Astrocyte of the hippocampus (primary cell): ENCODE data around the gene PCBP1.
"Not testable (repeated sequence)": the region's sequence is repeated elsewhere in the genome, so short reads cannot be mapped to it uniquely, and the experiment has no call there.

Experiments
- DNase-seq: peaks from one replicate; pipeline ENCODE4 v3.0.0; 2011; ENCODE audit warnings: low read depth, low spot score

Gene PCBP1

DNA sequence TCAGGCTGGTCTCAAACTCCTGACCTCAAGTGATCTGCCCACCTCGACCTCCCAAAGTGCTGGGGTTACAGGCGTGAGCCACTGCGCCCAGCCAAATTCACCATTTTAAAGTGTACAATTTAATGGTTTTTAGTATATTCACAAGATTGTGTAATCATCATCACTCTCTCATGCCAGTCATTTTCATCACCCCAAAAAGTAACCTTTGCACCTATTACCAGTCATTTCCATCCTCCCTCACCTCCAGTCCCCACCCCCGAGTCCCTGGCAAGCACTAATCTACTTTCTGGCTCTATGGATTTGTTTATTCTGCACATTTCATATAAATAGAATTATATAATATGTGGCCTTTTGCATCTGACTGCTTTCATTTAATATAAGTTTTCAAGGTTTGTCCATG is 10.8 kb downstream of the PCBP1 start:
- no peak for DNase-seq

DNA sequence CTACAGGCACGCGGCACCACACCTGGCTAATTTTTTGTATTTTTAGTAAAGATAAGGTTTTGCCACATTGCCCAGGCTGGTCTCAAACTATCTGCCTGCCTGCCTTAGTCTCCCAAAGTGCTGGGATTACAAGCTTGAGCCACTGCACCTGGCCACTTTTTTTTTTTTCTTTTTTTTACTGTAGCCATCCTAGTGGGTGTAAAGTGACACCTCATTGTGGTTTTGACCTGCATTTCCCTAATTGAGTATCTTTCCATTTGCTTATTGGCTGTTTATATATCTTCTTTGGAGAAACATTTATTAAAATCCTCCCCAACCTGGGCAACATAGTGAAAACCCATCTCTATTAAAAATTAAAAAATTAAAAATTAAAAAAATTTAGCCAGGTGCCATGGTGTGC is 12.0 kb downstream of the PCBP1 start:
- no peak for DNase-seq

DNA sequence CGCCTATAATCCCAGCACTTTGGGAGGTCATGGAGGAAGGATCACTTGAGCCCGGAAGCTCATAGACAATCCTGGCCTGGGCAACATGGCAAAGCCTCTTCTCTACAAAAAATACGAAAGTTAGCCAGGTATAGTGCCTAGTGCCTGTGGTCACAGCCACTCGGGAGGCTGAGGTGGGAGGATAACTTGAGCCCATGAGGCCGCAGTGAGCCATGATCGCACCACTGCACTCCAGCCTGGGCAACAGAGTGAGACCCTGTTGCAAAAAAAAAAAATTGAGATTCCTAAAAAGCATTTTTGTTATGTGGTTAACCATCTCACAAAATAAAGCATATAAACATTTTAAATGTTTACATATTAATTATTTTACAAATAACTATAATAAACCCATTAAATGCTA is 13.9 kb downstream of the PCBP1 start:
- DNase-seq, result no peak

DNA sequence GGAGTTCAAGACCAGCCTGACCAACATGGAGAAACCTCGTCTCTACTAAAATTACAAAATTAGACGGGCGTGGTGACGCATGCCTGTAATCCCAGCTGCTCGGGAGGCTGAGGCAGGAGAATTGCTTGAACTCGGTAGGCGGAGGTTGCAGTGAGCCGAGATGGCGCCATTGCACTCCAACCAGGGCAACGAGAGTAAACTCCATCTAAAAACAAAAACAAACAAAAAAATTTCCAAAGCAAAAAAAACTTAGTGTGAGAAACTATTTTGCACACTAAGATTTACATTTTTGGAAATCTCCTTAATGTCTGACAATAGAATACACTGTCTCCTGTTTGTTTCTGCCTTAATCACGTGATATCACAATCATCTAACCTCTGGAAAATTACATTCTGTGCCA is 14.4 kb downstream of the PCBP1 start:
- not testable (repeated sequence) for DNase-seq

DNA sequence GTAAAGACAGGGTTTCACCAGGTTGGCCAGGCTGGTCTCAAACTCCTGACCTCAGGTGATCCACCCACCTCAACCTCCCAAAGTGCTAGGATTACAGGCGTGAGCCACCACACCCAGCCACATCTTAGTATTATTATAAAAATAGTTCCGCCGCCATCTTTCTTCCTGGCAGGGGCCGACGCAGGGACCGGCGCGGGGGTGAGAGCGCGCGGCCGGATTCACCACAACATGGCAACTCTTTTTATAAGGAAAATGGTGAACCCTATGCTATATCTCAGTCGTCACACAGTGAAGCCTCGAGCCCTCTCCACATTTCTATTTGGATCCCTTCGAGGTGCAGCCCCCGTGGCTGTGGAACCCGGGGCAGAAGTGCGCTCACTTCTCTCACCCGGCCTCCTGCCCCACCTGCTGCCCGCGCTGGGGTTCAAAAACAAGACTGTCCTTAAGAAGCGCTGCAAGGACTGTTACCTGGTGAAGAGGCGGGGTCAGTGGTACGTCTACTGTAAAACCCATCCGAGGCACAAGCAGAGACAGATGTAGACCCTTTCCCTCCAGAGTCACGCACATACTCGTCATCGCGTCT is 15.1 kb downstream of the PCBP1 start:
- not testable (repeated sequence) for DNase-seq

DNA sequence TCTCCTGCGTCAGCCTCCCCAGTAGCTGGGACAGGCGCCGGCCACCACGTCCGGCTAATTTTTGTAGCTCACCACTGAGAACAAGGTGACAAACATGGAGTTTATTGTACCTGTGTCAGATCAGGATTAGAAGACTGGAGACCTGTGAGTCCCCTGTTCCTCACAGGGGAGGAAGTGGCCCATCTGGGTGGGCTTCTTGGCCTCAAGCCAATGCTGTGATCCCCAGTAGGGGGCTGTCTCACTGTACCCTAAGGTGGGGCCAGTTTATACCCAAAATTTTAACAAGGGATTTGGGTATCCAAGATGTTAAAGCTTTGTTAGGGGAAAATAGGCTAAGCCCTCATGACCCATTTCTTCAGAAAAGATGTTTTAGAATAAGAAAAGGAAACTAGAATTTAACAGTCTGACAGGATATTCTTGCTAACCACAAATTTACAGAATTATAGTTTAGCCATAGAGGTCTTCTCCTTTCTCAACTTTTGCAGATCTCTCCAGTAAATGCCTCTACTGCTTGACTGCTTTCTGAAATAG is 16.3 kb downstream of the PCBP1 start:
- no peak for DNase-seq

DNA sequence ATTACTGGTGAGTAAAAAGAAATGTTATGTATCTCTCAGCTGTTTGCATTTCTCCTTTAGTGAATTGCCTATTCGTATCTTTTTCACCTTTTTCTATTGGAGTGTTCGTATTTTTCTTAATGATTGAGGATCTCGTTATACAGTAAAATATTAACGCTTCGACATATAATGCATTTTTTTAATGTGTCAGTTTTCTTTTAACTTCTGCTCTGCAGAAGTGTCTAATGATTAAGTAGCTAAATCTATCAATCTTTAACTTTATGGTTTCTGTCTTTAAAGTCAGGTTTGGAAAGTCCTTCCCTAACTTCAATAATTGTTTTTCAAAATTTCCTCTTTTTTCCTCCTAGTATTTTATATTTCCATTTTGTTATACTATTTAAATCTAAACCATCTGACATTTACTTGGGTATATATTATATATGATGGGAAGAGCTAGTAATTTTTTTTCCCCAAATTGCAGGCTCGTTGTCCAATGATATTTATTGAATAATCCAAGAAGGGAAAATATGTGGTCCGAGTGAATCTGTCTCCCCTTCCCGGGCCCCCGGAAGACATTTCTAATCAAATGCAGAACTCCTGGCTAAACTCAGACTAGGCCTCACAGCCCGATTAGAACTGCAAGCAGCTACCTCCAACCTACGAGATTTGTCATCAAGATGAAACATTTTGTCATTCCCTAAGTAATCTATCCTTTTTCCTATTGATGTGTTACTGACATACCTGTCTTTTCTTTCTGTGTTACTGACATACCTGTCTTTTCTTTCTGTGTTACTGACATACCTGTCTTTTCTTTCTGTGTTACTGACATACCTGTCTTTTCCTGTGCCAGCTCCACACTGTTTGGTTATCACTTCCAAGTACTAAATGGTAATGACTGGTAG is 17.2 kb downstream of the PCBP1 start:
- peak; percentile 77 for DNase-seq

DNA sequence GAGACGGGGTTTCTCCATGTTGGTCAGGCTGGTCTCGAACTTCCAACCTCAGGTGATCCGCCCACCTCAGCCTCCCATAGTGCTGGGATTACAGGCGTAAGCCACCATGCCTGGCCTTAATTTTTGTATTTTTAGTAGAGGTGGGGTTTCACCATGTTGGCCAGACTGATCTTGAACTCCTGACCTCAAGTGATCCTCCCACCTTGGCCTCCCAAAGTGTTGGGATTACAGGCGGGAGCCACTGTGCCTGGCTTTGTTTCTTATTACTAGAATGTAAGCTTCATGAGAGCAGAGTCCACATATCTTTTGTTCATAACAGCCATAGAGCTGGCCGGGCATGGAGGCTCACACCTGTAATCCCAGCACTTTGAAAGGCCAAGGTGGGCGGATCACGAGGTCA is 18.9 kb downstream of the PCBP1 start:
- not testable (repeated sequence) for DNase-seq

DNA sequence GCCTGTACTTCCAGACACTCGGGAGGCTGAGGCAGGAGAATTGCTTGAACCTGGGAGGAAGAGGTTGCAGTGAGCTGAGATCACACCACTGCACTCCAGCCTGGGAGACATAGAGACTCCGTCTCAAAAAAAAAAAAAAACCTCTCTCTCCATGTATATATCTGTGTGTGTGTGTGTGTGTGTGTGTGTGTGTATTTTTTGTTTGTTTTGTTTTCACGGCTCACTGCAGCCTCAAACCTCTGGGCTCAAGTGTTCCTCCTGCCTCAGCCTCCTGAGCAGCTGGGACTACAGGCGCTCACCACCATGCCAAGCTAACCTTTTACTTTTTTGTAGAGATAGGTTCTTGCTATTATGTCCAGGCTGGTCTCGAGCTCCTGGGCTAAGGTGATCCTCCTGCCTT is 23.1 kb downstream of the PCBP1 start:
- not testable (repeated sequence) for DNase-seq

DNA sequence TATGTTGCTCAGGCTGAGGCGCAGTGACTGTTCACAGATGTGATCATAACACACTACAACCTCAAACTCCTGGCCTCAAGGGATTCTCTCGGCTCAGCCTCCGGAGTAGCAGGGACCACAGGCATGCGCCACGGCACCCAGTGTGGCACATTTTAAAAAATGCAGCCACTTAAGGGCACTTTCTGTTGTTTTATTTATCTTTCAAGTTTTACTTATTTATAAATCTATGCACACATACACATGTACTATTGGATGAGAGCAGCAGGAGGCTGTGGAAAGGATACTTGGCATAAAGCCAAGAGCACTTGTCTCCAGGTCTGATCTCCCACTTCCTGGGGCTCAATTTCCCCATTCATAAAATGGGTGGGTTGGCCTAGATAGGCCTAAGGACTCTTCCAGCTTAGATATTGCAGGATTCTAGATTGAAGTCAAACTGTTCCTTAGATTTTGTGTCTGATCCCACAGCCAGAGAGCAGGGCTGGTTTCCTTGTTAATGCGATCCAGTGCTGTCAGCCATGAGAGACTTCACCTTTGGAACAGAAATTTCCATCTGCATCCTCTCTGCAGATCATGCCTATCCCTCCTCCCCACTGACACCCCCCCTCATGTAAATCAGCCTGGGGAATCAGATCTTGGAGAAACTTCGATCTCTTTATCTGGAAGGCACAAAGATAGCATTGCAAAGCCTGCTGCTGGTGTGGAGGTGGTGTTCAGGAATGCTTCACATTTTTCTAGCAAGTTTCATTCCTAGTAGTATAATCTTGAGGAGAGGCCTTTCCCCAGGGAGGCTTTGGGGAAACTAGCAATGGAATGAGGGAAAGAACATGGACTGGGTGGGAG is 24.7 kb downstream of the PCBP1 start:
- DNase-seq, result peak; percentile 77

DNA sequence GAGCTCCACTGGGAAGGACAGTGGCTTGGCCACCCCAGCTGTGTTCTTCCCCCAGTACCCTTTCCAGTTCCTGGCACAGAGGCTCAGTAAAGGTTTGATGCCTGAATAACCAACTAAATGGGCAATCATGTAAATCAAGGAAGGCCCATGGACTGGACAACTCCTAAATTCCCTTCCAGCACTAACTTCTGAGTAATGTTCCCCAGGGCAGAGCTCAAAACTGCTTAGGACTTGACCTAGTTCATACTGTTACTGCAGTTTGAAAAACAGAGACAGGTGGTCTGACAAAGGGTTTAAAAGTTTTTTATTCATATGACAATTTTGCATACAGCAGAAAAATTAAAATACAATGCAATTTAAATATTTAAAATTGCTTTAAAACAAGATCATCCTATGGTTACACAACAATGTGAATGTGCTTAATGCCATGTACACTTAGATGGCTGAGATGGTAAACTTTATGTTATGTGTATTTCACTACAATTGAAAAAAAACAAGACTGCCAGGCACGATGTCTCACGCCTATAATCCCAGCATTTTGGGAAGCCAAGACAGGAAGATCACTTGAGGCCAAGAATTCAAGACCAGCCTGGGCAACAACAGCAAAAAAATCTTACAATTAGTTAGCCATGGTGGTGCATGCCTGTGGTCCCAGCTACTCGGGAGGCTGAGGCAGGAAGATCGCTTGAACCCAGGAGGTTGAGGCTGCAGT is 26.2 kb downstream of the PCBP1 start:
- DNase-seq, result no peak

DNA sequence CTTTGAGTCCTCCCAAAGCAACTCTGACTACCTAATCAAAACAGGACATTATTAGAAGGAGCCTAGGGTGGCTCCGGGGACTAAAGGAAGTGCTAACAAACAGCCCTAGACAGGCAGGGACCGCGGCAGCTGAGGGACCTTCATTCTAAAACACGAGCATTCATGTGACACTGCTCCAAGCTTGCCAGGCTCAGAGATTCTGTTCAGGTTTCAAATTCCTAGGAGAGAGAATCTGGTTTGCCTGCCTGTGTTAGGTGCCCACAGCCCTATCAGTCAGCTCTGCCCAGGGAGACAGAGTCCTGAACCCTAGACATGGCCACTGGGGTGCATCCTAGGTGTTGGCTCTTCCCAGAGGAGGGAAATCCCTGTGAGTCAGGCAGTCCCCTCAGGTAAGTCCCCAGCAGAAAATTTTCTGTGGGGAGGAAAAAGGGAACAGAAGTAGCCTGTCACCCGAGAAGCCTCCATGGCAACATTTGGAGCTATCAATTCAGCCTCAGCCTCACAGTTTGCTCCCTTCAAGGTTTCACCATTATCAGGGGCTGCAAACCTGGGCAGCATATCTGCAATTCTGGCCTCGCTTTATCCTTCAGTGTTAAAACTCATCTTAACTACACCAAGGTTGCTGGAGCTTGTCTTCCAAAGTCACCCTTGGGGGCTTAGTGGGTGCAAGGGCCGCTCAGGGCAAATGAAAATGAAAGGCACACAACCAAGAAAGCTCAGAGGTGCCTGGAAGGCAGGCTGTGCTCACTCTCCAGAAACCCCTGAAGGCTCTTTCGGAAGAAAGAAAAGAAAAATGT is 28.6 kb downstream of the PCBP1 start:
- no peak for DNase-seq

DNA sequence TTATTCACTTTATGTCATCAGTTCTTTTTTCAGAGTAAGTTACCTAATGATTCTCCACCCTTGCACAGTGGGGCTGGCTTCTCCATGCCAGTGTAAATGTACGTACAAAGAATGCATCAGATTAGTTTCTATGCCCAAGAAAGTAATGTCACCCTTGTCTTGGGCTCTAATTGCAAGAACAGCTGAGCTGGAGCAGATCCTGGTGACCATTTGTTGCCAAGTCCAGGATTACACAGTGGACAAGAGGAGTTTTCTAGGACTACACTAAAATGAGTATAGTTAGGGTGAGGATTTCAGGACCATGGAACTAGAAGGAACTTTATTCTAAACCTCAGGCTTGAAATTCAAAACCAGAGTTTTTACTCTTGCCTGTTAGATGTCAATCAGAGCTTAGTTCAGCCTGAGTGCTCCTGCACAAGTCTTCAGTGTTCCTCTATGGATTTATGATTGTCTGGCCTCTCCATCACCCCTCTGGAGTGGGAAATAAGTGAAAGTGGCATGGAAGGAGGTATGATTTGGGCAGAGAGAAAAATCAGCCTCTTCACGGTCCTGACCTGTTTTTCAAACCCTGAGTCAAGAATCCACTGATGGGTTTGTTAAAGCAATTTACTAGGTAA is 29.8 kb downstream of the PCBP1 start:
- DNase-seq, result no peak

DNA sequence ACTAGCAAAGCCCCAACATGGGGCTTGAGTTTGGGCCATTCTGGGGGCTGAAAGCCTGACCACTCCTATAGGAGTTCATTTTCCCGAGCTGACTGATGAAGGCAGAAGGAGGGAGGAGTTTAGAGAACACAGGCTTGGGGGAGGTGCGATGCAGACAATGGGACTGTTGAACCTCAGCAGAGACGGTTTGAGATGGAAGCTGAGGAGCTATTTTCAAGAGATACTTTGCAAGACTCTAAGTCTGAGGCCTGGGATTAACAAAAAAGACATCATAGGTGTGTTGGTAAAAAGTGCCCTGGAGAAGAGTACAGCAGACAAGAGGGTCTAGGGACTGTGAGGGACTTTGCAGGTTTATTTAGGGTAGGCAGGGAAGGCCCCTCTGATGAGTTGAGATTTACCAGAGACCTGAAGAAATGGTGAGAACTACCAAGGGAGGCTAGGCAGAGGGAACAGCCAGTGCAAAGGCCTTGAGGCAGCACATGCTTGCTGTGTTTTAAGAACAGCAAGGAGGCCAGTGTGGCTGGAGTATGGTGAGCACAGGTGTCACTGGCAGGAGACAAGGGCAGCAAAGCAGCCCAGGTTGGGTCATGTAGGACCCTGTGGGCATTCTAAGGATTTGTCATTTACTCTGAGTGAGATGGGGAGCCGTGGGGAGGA is 31.6 kb downstream of the PCBP1 start:
- no peak for DNase-seq

DNA sequence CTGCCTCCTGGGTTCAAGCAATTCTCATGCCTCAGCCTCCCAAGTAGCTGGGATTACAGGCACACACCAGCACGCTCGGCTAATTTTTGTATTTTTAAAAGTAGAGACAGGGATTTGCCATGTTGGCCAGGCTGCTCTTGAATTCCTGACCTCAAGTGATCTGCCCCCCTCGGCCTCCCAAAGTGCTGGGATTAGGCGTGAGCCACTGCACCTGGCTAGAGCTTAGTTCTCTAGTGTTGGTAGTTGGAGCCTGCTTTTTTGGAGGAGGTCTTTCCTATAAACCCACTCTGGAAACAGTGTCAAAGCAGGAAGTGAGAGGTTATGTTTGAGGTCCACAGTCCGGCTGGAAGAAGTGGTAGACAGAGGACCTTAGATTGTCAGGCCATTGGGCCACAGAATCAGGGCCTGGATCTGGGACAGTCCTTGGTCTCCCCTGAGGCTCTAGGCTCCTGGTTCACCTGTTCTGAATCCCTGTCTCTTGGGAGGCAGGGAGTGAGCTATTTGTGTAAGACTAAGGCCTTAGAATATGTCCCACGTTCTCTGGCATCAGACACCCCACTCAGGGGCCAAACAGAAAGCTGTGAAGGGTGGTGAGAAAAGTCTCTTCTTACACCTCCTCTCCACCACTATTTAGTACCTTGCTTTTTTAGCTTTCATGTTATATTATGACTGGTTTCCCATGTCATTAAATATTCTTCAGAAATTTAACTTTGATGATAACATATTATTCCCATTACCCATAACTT is 34.5 kb downstream of the PCBP1 start:
- DNase-seq, result no peak

DNA sequence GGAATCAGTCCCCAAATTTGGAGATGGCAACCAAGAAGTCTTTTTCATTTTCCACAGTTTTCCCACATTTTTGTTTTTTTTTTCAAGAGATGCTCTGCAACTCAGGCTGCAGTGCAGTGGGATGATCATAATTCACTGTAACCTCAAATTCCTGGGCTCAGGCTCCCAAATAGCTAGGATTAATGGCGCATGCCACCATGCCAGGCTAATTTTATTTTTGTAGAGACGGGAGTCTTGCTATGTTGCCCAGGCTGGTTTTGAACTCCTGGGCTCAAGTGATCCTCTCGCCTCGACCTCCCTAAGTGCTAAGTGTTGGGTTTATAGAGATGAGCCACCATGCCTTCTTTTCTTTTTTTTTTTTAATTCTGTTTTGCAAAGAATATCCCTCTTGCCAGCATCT is 35.2 kb downstream of the PCBP1 start:
- DNase-seq, result no peak

DNA sequence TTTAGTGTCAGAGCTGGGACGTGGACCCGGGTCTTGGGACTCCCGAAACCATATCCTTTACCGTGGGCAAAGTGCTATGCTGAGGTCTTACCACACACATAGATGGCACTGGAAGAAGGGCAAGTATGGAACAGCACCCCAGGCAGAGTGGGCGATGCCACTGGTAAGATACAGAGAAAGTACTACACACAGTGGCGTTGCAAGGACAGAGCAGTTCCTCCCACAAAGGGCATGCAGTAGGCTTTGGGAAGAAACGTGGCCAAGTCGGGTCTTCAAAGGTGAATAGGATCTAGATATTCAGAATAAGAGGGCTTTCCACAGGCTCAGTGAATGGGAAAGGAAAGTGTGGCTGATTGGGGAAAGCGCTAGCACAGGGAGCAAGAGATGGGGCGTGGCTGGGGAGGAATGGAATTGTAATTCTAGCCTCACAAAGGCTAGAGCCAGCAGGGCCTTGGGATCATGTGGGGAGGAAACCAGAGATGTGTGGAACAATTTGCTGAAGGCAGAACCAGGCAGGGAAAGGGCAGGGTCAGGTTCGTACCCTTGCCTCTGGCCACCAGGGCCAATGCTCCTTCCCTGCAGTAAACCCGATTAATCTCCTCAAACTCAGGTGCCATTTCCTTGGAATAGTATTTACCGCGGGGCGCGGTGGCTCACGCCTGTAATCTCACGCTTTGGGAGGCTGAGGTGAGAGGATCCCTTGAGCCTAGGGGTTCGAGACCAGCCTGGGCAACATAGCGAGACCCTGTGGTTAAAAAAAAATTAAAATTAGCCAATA is 36.0 kb downstream of the PCBP1 start:
- peak; percentile 45 for DNase-seq

DNA sequence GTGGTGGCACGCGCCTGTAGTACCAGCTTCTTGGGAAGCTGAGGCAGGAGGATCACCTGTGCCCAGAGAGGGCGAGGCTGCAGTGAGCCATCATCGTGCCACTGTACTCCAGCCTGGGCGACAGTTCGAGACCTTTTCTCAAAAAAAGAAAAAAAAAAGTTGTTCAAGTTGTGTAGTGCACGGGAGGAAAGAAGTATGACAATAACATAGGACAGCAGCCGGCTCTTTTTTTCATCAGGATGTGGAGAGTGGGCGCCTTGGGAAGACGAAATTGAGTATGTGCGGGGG is 36.5 kb downstream of the PCBP1 start:
- DNase-seq, result no peak
